ENCODE results near the gene NPB.

Gene NPB

GRCh38 chr17:81940538-81941483 is 38.8 kb downstream of the NPB start:
- H3K4me3 ChIP-seq (replicated peaks; ENCODE audit: low read depth, low read length) = no peak overlapping the region
- H3K27me3 ChIP-seq (replicated peaks; ENCODE audit: control insufficient read depth, insufficient read depth, low read length) = no peaks in the 10 kb centered on the region
- H3K36me3 ChIP-seq (ENCODE audit: control insufficient read depth, insufficient read depth, low read length) = no peaks in the 10 kb centered on the region
- DNase-seq (ENCODE audit: extremely low read depth, insufficient read length) = no peak
- TF ChIP-seq CTCF (IDR thresholded peaks at IDR 0.05; ENCODE audit: insufficient read depth, low read length, poor library complexity, severe bottlenecking) = no peak

GRCh38 chr17:81941484-81942166 is 39.6 kb downstream of the NPB start:
- no peak for DNase-seq (ENCODE audit: extremely low read depth, insufficient read length)
- H3K4me3 ChIP-seq (replicated peaks; ENCODE audit: low read depth, low read length) = no peak overlapping the region; the same call in none of the 2 replicates
- TF ChIP-seq CTCF (IDR thresholded peaks at IDR 0.05; ENCODE audit: insufficient read depth, low read length, poor library complexity, severe bottlenecking) = no peak
- no peaks in the 10 kb centered on the region for H3K36me3 ChIP-seq (ENCODE audit: control insufficient read depth, insufficient read depth, low read length)
- H3K27me3 ChIP-seq (replicated peaks; ENCODE audit: control insufficient read depth, insufficient read depth, low read length) = no peaks in the 10 kb centered on the region

- Histone ChIP-seq H3K4me3 (replicated peaks; ENCODE audit: low read depth, low read length) (no peak overlapping the region; the same call in 1 of the 2 replicates), H3K27me3 (replicated peaks; ENCODE audit: control insufficient read depth, insufficient read depth, low read length) (no peaks in the 10 kb centered on the region), H3K36me3 (ENCODE audit: control insufficient read depth, insufficient read depth, low read length) (no peaks in the 10 kb centered on the region)
- DNase-seq (ENCODE audit: extremely low read depth, insufficient read length) = no peak
- TF ChIP-seq CTCF (IDR thresholded peaks at IDR 0.05; ENCODE audit: insufficient read depth, low read length, poor library complexity, severe bottlenecking) = no peak
Measured at GRCh38 chr17:81942167-81942553, 40.1 kb downstream of the NPB start.

- no peak for TF ChIP-seq CTCF (IDR thresholded peaks at IDR 0.05; ENCODE audit: insufficient read depth, low read length, poor library complexity, severe bottlenecking)
- no peak overlapping the region for H3K4me3 ChIP-seq (replicated peaks; ENCODE audit: low read depth, low read length)
- no peak for DNase-seq (ENCODE audit: extremely low read depth, insufficient read length)
- no peaks in the 10 kb centered on the region for H3K36me3 ChIP-seq (ENCODE audit: control insufficient read depth, insufficient read depth, low read length)
- H3K27me3 ChIP-seq (replicated peaks; ENCODE audit: control insufficient read depth, insufficient read depth, low read length) = no peaks in the 10 kb centered on the region
Measured at GRCh38 chr17:81944858-81945257, 42.8 kb downstream of the NPB start.

GRCh38 chr17:81947189-81947588 is 45.2 kb downstream of the NPB start, which contains the start of gene MYADML2:
Gene MYADML2 (minus strand): TSS chr17:81947233. CDS start chr17:81941741, 5,492 bp downstream.
- Histone ChIP-seq H3K4me3 (replicated peaks; ENCODE audit: low read depth, low read length) (no peak within 1 kb of the TSS), H3K27me3 (replicated peaks; ENCODE audit: control insufficient read depth, insufficient read depth, low read length) (no peaks in the 10 kb centered on the region), H3K36me3 (ENCODE audit: control insufficient read depth, insufficient read depth, low read length) (no peaks in the 10 kb centered on the region)
- no peak for TF ChIP-seq CTCF (IDR thresholded peaks at IDR 0.05; ENCODE audit: insufficient read depth, low read length, poor library complexity, severe bottlenecking)
- no peak for DNase-seq (ENCODE audit: extremely low read depth, insufficient read length)

All from GM06990 (cell line).